Liver (tissue), 9 donors: ENCODE data around the gene PARD3. TPM values are rescaled to one million over a fixed set of nuclear protein-coding genes. Genes with fewer than 3 reads are reported as not detected.

Experiments
- DNase-seq: peaks from one replicate; pipeline ENCODE4 v3.0.0-alpha.2; 2017; ENCODE audit warnings: low spot score
- H3K27ac ChIP-seq, 2 donors: one replicate each; pipeline ENCODE4 v1.7.0; 2013; ENCODE audit warnings: inconsistent platforms in 2 of 2, low read length in 2 of 2, control low read depth in 1 of 2, low read depth in 1 of 2, mild to moderate bottlenecking in 1 of 2
- H3K27me3 ChIP-seq, 4 donors: one replicate each; pipeline versions ENCODE4 v1.6.1 to v1.7.0; 2013; ENCODE audit warnings: low read length in 3 of 4, inconsistent platforms in 1 of 4, mild to moderate bottlenecking in 1 of 4, moderate library complexity in 1 of 4; ENCODE audit not compliant: control insufficient read depth in 4 of 4, insufficient read depth in 4 of 4
- H3K36me3 ChIP-seq, 4 donors: one replicate each; pipeline versions ENCODE4 v1.6.1 to v1.7.0; 2013; ENCODE audit warnings: low read length in 3 of 4, mild to moderate bottlenecking in 3 of 4, low read depth in 1 of 4, moderate library complexity in 1 of 4; ENCODE audit not compliant: control insufficient read depth in 4 of 4, insufficient read depth in 3 of 4
- H3K4me1 ChIP-seq, 4 donors: one replicate each; pipeline versions ENCODE4 v1.6.1 to v1.7.0; 2013; ENCODE audit warnings: low read length in 3 of 4, mild to moderate bottlenecking in 3 of 4, moderate library complexity in 1 of 4; ENCODE audit not compliant: control insufficient read depth in 4 of 4, insufficient read depth in 4 of 4
- H3K4me3 ChIP-seq, 3 donors: one replicate each; pipeline versions ENCODE4 v1.6.1 to v1.7.0; 2013; ENCODE audit warnings: low read length in 3 of 3, control low read depth in 1 of 3, low read depth in 1 of 3, mild to moderate bottlenecking in 1 of 3
- H3K9ac ChIP-seq, 2 donors: one replicate each; pipeline ENCODE4 v1.7.0; 2013; ENCODE audit warnings: low read length in 2 of 2, mild to moderate bottlenecking in 2 of 2, moderate library complexity in 2 of 2, control low read depth in 1 of 2, low read depth in 1 of 2
- H3K9me3 ChIP-seq, 4 donors: one replicate each; pipeline versions ENCODE4 v1.6.1 to v1.7.0; 2013; ENCODE audit warnings: low read length in 3 of 4; ENCODE audit not compliant: control insufficient read depth in 4 of 4
- EGR1 ChIP-seq, 2 donors: IDR thresholded peaks; 2 replicates each; pipeline ENCODE4 v1.6.1; 2016 to 2018; ENCODE audit warnings: antibody characterized with exemption in 2 of 2, low read depth in 2 of 2
- FOXA1 ChIP-seq: IDR thresholded peaks from 2 replicates; pipeline ENCODE4 v1.6.1; 2016; ENCODE audit warnings: antibody characterized with exemption
- FOXA2 ChIP-seq: IDR thresholded peaks from 2 replicates; pipeline ENCODE4 v1.6.1; 2016; ENCODE audit warnings: antibody characterized with exemption
- GABPA ChIP-seq, 2 donors: IDR thresholded peaks in 1 of 2; conservative IDR thresholded peaks in 1 of 2; 2 replicates each; pipeline ENCODE4 v1.6.1; 2016; ENCODE audit warnings: antibody characterized with exemption in 2 of 2, mild to moderate bottlenecking in 1 of 2, moderate library complexity in 1 of 2
- HNF4A ChIP-seq, 2 donors: conservative IDR thresholded peaks; 2 replicates each; pipeline ENCODE4 v1.6.1; 2016; ENCODE audit warnings: antibody characterized with exemption in 2 of 2, mild to moderate bottlenecking in 2 of 2
- HNF4G ChIP-seq: IDR thresholded peaks from 2 replicates; pipeline ENCODE4 v1.6.1; 2016; ENCODE audit warnings: antibody characterized with exemption
- JUND ChIP-seq, 2 donors: IDR thresholded peaks; 2 replicates each; pipeline ENCODE4 v1.6.1; 2016; ENCODE audit warnings: antibody characterized with exemption in 2 of 2
- MAX ChIP-seq: IDR thresholded peaks from 2 replicates; pipeline ENCODE4 v1.6.1; 2016; ENCODE audit warnings: antibody characterized with exemption
- RAD21 ChIP-seq, 2 donors: IDR thresholded peaks; 2 replicates each; pipeline ENCODE4 v1.6.1; 2016; ENCODE audit warnings: antibody characterized with exemption in 2 of 2, mild to moderate bottlenecking in 2 of 2
- REST ChIP-seq: IDR thresholded peaks from 2 replicates; pipeline ENCODE4 v1.6.1; 2016; ENCODE audit warnings: antibody characterized with exemption, mild to moderate bottlenecking
- RXRA ChIP-seq, 2 donors: IDR thresholded peaks; 2 replicates each; pipeline ENCODE4 v1.6.1; 2017 to 2018; ENCODE audit warnings: antibody characterized with exemption in 2 of 2, mild to moderate bottlenecking in 1 of 2
- SP1 ChIP-seq: IDR thresholded peaks from 2 replicates; pipeline ENCODE4 v1.6.1; 2018; ENCODE audit warnings: antibody characterized with exemption, mild to moderate bottlenecking
- YY1 ChIP-seq: IDR thresholded peaks from 2 replicates; pipeline ENCODE4 v1.6.1; 2016; ENCODE audit warnings: antibody characterized with exemption, mild to moderate bottlenecking
- ZBTB33 ChIP-seq: IDR thresholded peaks from 2 replicates; pipeline ENCODE4 v1.6.1; 2016; ENCODE audit warnings: antibody characterized with exemption
- WGBS: extraction: QIAGEN DNeasy Blood & Tissue Kit; methylation state at CpG from one replicate; pipeline ENCODE4 v1.1.7; 2013; 5-methylcytosine and 5-hydroxymethylcytosine counted together
- polyA plus RNA-seq, 2 donors: library from polyadenylated mRNA; stranded (reverse) in 1 of 2; unstranded in 1 of 2; fragments of 200-250 nt in 1 of 2; fragments of >200 nt in 1 of 2; fragmentation: Nextera tagmentation in 1 of 2; extraction: Ambion mirVana in 1 of 2; gene quantifications; one replicate each; pipeline versions ENCODE4 v1.2.1 to v1.2.3, GENCODE V29; 2013 to 2015
- total RNA-seq, 2 donors: library from RNA; depleted of rRNA; stranded (reverse); fragments of >200 nt; gene quantifications; one replicate each; pipeline ENCODE4 v1.2.3, GENCODE V29; 2014
- donor health status: healthy.
- donor health status: healthy.
- donor health status: healthy.
- donor health status: healthy.
- donor health status: healthy.

The PARD3 gene
- total and polyA plus RNA-seq, 4 donors: 12.3 to 43.8 (median 13.5) TPM

GRCh38 chr10:34181553-34182300, 633.4 kb downstream of the PARD3 start:
- Histone ChIP-seq H3K27ac (no peak overlapping the region), H3K4me1 (peaks cover 0 to 13% (median 11%) of the 10 kb centered on the region in 4 donors), H3K36me3 (no peaks in the 10 kb centered on the region), H3K9me3 (no peaks in the 10 kb centered on the region), H3K9ac (no peak overlapping the region), H3K4me3 (no peak overlapping the region), H3K27me3 (no peaks in the 10 kb centered on the region)
- TF ChIP-seq YY1: no peak
- no peak for TF ChIP-seq SP1
- no peak for TF ChIP-seq FOXA1
- TF ChIP-seq FOXA2: no peak
- TF ChIP-seq ZBTB33: no peak
- TF ChIP-seq EGR1 (IDR thresholded peaks at IDR 0.05; ENCODE audit: low read depth in 2 of 2): no peak
- WGBS: 75% methylated on average over 10 of the region's 10 CpGs
- no peak for DNase-seq

GRCh38 chr10:34180749-34181148, 634.3 kb downstream of the PARD3 start:
- peaks cover 0 to 12% (median 10%) of the 10 kb centered on the region in 4 donors for H3K4me1 ChIP-seq
- H3K4me3 ChIP-seq: no peak overlapping the region
- DNase-seq: no peak
- H3K9ac ChIP-seq: no peak overlapping the region
- no peaks in the 10 kb centered on the region for H3K9me3 ChIP-seq
- no peaks in the 10 kb centered on the region for H3K36me3 ChIP-seq
- no peaks in the 10 kb centered on the region for H3K27me3 ChIP-seq
- no peak overlapping the region for H3K27ac ChIP-seq
- 93% methylated on average over 2 of the region's 2 CpGs for WGBS
- TF ChIP-seq RXRA (IDR thresholded peaks at IDR 0.05): no peak

GRCh38 chr10:34179280-34179679, 635.8 kb downstream of the PARD3 start:
- 82% methylated on average over 3 of the region's 3 CpGs for WGBS

More at GRCh38 chr10:34179280-34179679, 635.8 kb downstream of the PARD3 start:
- Histone ChIP-seq H3K27ac (no peak overlapping the region), H3K4me3 (no peak overlapping the region), H3K9me3 (no peaks in the 10 kb centered on the region), H3K9ac (no peak overlapping the region), H3K4me1 (no peaks in the 10 kb centered on the region), H3K36me3 (no peaks in the 10 kb centered on the region), H3K27me3 (no peaks in the 10 kb centered on the region)
- DNase-seq: no peak
- TF ChIP-seq GABPA (IDR thresholded peaks at IDR 0.05 in 1 of 2, conservative IDR thresholded peaks at IDR 0.05 in 1 of 2) (no peak), RAD21 (IDR thresholded peaks at IDR 0.05) (no peak), REST (no peak), FOXA1 (no peak), HNF4G (no peak), MAX (no peak), RXRA (IDR thresholded peaks at IDR 0.05) (no peak), EGR1 (IDR thresholded peaks at IDR 0.05; ENCODE audit: low read depth in 2 of 2) (no peak), HNF4A (conservative IDR thresholded peaks at IDR 0.05) (no peak), JUND (IDR thresholded peaks at IDR 0.05) (no peak), YY1 (no peak)
